ENCODE measurements around the gene TTC38.
A peak's percentile ranks its signal among the peaks of the same experiment; 100 is the strongest.

TTC38 gene

DNA sequence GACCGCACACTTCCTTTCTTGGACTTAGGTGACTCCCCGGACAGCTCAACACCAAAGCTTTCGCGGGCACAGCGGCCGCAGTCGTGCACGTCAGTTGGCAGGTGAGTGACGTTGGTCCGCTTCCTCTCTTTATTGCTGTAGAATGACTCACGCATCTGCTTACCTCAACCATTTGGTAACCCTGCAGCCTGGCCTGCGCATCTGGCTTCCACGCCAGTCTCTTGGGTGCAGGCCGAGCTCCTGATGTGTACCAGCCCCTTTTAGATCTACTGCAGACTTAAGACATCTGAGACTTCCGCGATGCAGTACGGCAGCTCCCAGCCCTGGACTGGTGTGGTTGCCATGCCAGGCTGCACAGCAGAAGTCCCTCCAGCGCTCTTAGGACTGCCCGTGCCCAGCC lies 55.4 kb downstream of the TTC38 start:
- FAIRE-seq (no peak), DNase-seq (ENCODE audit: insufficient read length, low spot score) (no peak)

DNA sequence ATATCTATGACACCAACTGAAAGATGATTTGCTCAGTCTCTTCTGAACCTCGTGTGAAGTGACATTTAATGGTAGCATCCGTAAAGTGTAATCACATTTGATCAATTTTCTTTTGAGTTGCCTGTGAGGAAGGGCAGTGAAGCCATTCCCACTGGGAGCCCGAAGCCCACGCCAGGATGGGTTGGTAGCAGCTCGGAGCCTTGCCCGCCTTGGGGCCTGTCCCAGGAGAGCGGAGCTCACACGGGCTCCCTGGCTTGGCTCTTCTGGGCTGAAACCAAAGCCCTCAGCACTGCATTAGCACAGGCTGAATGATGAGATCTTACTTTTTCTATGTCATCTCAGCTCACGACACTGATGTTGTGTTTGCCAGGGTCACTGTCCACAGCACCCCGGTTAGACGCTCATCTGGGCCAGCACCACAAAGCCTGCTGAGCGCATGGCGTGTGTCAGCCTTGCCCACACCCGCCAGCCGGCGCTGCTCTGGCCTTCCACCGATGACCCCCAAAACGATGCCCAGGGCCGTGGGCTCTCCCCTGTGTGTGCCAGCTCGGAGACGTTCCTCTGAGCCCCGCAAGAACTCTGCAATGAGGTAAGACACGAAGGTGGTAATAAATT lies 58.4 kb downstream of the TTC38 start:
- DNase-seq (ENCODE audit: insufficient read length, low spot score) (no peak), FAIRE-seq (no peak)

DNA sequence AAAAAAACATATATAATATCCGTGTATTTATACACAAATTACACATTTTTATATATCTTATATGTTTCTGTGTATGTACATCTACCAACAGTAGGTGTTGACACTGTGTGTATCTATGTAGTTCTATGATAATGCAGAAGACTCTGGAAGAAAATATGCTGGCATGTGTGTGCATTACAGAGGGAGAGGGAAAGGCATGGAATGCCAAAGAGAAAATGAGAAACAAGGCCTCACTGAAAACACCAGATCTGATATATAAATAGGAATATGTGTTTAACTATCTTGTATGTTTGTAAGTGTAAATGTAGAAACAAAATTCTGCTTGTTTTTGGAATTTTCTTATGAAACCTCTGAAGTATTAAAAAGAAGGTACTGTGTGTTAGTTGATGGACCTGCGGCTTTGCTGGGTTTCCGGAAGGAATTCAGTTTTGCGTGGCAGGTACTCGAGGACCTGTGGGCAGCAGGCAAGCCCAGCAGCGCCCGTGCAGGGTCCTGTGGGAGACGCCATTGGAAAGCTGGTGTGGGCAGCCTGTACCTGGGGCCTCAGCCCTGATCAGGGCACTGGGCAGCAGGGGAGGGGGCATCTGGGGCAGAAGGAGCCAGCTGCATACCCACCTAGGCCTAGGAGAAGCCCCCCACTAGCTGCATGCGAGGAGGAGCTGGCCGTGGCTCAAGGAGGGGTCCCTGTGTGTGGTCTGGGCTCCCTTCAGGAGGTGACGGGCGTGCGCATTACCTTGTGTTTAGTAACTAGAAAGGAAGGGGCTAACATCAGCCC lies 60.1 kb downstream of the TTC38 start:
- DNase-seq (ENCODE audit: insufficient read length, low spot score), result no peak
- FAIRE-seq, result no peak

DNA sequence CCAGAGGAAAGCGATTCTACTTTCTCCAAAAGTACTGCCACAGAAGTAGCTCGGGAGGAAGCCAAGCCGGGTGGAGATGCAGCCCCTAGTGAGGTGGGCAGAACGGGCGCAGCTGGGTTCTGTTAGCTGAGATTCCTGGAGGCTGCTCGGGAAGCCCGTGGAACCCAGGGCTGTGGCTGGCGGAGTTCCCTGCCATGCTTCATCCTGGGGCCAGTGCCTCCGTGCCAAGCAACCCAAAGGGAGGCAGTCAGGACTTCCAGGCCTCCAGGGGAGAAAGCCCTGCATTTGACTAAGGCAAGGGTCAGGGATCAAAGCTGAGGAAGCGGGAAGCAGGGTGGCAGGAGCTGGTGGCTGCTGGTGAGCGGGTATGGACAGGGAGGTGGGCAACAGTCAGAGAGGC lies 61.0 kb downstream of the TTC38 start:
- FAIRE-seq, result no peak
- no peak for DNase-seq (ENCODE audit: insufficient read length, low spot score)

DNA sequence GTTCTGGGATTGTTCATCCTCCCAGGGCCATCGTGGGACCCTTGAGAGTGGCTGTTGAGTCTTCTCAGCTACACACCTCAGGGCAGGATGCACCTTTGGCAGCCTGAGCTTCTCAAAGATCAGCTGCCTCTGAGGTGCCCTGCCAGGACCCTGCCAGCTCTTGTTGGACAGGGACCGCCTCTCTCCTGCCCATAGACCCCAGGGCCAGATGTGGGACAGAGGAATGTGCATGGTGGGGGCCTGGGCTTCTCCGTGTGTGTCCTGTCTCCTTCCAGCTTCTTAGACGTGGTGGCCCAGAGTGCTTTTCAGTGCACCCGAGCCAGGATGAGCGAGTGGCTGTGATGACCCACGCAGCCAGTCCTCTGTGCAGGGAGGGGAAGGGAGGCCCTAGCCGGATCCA lies 61.8 kb downstream of the TTC38 start:
- FAIRE-seq (no peak), DNase-seq (ENCODE audit: insufficient read length, low spot score) (no peak)

DNA sequence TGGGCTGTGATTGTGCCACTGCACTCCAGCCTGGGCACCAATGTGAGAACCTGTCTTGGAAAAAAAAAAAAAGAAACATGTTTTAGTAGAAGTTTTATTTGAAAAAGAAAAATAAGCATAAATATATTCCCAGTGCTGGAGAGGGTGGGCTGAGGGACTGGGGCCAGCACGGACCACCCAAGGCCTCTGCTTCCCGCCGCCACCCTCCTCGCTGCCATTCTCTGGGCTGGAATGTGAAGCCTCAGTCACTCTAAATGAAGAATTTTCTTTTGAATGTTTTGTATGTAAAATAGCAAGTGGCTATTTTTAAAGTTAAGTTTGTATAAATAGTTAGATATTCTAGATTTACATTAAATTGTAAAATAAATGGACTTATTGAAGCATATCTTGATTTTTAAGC lies 62.6 kb downstream of the TTC38 start:
- DNase-seq (ENCODE audit: insufficient read length, low spot score) (no peak), FAIRE-seq (no peak)

DNA sequence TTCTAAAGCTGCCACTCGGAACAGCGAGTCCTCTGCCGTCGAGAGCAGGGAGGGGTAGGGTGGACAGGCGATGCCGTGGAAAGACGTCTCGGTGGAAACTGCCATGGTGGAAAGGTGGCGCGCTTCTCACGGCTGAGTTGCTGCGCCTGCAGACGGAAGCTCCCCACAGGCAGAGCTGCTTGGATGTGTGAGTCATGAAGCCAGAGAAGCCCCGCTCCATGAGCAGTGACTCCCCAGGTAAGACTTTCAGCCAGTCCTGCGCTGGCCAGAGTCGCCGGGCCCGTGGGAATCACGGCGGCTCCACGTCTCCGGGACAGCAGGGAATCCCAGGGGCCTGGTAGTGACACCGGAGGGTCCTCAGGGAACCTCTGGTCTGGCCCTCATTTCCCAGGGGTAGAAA lies 63.7 kb downstream of the TTC38 start:
- FAIRE-seq, result no peak
- no peak for DNase-seq (ENCODE audit: insufficient read length, low spot score)

DNA sequence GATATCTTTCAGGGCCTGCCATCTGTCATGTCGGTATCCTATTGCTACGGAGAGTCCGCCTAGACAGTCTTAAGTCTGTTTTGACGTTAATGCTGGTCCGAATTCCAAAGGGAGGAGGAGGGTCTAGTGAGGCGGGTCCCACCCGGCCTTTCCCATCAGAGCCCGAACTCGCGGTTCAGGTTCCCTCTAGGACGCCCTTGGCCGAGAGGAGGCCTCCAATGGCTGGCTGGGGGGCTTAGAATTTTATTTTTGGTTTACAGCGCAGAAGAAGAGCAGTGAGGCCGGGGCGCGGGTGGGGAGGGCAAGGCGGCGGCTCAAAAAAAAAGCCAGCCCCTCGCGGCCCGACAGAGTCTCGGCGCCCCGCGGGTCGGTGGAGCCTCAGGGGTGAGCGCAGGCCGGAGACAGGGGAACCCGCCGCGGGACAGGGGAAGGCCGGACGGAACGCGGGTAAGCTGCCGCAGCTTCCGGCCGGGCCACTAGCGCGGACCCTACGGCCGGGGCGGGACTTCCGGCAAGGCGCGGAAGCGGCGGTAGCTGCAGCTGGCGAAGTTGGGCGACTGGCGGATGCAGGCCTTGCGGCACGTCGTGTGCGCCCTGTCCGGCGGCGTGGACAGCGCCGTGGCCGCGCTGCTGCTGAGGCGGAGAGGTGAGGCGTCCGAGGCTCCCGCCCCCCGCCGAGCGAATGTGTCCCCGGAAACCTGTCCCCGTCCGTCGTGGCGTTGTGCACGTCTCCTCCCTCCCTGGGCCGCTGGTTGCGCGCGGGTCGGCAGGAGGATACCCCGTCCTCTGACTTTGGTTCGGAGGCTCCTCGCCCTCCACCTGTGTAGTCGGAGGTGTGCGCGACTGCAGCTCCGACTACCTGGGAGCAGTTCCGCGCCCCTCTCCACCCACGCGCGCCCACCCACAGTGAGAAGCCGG lies 67.7 kb downstream of the TTC38 start, which contains the start of gene TRMU:
Gene TRMU, plus strand, starts transcription at position 514 of the 918 bp plus-strand sequence. Its CDS starts 51 bp downstream, at position 565.
- FAIRE-seq (peak; percentile 64), DNase-seq (ENCODE audit: insufficient read length, low spot score) (peak; percentile 99)

DNA sequence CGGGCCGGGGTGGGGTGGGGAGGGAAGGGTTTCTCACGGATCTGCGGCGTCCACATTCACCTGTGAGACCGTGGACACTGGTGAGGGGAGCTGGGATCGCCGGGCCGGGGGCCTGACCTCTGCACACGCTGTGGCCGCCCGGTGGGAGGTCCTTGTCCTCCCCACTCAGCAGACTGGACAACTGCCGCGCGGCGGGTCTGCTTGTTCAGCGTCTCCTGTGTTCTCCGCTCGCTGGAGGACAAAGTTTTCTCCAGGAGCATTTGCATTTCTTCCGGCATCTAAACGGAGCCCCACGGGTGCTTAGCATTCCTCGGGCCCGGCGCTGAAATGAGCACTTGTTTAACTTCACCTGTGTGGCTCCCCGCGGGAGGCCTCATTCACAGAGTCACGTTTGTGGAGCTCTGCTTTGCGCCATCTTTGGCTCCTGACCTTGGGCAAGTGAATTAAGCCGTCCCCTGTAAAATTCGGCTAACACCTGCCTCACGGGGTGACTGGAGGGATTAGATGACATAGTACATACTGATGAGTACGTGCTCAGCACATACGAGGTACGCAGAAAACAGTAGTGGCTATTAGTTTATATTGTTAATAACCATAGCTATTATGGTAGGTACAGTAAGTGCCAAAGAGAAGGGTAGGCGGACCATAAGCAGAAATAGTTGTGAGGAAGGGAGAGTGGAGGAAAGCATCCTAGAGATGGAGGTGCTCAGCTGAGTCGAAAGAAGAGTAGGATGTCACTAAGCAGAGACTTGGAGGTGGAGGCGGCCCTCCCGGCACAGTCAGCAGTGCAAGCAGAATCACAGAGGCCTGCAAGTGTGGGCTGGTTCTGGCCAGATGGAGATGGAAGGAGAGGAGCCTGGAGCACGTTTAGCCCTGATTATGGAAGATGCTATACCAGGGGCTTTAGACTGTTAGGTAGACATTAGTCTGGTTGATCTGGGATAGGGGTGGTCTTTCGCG lies 68.6 kb downstream of the TTC38 start:
- DNase-seq (ENCODE audit: insufficient read length, low spot score) (no peak), FAIRE-seq (peak; percentile 61)

DNA sequence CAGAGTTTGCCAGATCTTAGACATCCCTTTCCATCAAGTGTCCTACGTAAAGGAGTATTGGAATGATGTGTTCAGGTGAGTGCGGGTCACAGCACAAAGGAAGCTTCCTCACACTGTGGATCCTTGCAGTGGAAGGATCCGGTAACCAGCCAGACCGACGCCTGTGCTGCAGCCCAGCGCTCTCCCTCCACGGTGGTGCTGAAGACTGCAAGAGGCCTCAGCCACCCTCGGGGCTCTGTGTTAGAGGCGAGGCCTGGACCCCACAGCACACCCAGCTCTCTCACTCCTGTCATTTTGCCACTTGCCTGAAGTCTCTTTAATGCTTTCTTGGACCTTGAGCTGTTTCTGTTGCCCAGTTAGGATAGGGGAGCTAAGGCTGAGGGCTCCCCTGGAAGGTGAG lies 70.1 kb downstream of the TTC38 start:
- DNase-seq (ENCODE audit: insufficient read length, low spot score) (no peak), FAIRE-seq (no peak)

DNA sequence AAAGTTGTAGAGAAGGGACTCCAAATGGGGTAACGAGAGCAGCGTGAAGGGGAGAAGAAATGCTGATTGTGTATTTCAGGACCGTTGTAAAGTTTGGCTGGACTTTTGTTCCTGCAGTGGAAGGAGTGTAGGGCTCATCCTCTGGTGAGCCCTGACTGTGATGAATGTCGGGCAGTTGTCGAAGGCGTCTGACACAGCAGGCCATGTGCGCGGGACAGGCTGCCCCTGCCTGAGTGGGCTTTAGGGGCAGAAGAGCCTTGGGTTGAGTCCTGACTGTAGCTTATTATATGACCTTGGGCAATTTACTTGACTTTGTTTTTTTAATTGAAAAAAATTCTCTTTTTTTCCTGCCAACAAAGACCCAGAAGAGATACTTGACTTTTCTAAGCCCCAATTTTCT lies 70.8 kb downstream of the TTC38 start:
- FAIRE-seq, result no peak
- DNase-seq (ENCODE audit: insufficient read length, low spot score), result no peak

DNA sequence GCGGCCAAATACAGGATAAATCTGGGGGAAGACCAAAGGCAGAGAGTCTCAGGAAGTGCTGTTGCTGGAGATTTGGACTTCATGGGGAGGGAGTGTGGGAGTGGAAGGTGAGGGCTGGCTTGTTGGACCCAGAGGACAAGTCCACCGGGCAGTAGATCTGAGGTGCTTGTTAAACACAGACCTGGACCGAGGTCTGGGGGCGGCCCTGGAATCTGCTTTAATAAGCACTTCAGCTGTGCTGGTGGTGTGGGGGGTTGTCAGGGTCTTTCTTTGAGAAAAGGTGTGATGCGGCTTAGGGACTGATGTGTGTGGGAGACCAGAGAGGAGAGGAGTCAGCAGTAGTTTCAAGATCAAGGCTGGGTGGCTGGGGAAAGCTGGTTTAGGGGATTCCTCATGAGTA lies 72.1 kb downstream of the TTC38 start:
- DNase-seq (ENCODE audit: insufficient read length, low spot score) (no peak), FAIRE-seq (no peak)

DNA sequence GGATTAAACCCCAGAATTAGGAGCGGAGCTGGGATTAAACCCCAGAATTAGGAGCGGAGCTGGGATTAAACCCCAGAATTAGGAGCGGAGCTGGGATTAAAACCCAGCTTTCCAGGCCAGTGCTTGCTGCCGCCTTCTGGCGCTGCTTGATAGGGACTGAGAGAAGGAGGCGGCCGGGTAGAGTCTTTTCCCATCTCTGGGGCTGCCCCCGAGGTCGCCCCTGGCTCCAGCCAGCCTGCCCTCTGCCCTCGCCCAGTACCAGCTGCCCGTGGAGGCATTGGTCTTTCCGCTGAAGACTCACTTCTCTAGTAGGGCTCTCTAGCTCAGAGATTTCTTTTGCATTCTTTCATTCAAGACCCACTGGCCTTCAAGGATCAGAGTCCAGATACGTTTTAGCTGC lies 72.9 kb downstream of the TTC38 start:
- DNase-seq (ENCODE audit: insufficient read length, low spot score), result no peak
- no peak for FAIRE-seq
